GM12874 (cell line): ENCODE results near the gene EFNB2.

Source experiments
- TF ChIP-seq, protein P1 (sequence below): IDR thresholded peaks from 2 replicates; pipeline ENCODE4 v1.5.1; 2011; ENCODE audit warnings: low read depth, mild to moderate bottlenecking, control low read depth, low read length, moderate library complexity; ENCODE audit not compliant: insufficient read depth

The EFNB2 gene

DNA sequence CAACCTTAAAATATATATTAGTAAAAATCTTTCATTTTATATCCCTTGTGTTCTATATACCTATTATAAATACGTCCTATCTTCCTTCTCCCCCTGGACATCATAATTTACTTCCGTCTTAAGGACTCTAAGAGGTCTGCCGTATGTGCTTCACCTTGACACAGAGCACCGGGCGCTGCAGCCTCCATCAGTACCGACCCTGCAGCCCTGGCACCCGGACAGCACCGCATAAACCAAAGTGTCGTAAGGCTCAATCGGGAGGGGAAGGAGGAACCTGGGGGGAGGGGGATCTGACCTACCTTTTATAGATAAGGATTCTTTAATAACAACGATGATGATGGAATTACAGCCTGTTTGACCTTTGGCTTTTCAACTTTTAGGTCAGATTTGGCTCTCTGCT lies 44.0 kb downstream of the EFNB2 start:
- TF ChIP-seq, protein P1, sequence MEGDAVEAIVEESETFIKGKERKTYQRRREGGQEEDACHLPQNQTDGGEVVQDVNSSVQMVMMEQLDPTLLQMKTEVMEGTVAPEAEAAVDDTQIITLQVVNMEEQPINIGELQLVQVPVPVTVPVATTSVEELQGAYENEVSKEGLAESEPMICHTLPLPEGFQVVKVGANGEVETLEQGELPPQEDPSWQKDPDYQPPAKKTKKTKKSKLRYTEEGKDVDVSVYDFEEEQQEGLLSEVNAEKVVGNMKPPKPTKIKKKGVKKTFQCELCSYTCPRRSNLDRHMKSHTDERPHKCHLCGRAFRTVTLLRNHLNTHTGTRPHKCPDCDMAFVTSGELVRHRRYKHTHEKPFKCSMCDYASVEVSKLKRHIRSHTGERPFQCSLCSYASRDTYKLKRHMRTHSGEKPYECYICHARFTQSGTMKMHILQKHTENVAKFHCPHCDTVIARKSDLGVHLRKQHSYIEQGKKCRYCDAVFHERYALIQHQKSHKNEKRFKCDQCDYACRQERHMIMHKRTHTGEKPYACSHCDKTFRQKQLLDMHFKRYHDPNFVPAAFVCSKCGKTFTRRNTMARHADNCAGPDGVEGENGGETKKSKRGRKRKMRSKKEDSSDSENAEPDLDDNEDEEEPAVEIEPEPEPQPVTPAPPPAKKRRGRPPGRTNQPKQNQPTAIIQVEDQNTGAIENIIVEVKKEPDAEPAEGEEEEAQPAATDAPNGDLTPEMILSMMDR, result no peak

DNA sequence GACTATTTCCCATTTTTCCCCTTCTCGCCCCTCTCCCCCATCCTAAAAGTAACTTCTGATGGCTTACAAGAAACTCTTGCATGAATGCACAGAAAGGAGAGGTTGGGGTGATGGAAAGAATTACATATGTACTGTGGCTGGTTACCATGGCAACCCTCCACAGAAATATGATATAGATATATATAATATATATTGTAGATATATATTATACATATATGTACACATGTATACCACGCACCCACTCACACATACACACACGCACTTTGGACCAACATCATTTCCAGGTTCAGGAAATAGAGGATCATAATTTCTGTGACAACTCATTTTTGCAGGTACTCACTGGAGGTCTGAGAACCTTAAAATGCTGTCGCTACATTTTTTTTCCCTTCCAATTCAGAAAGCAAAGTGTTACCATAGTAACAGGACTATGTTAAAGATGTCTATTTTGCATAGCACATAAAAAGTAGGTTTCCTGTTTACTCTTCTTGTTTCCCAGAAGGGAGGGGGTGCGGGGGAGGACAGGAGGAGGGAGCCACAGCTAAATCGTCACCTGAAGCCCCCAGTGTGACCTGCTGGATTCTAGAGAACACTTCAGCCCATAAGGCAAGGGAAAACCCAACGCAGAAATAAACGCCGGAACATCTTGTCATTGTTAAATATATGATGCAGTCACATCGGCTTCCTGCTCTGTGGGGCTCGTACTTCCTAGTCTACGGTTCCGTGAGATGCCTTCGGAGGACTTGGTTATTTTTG lies 44.7 kb downstream of the EFNB2 start:
- TF ChIP-seq, protein P1, result no peak

DNA sequence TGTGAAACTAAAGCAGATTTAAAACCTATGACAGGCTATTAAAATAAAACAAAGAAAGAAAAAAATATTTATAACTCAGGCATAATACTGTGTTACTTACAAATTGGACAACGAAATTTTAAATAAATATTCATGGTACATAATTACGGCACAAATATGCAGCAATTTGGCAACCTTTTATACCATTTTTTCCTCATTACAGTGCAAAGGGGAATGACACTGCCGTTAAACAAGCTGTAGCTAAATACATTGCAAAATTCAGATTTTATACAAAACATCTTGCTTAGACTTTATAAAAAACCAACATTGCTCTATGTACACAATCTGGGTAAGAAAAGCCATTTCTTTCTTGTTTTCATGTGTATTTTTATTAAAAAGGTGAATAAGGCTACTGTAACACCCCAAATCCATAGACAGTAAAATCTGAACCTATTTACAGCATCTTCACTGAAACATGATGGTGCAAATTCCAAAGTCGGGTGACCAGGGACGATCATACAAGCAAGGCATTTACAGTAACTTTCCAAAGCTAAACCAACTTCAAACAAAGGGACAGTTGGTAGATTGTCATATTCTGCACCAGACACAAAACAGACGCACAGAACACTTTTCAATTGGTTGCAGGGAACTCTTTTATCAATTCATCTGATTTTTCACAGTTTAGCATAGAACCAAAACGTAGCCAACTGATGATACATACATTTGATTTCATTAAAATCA lies 45.5 kb downstream of the EFNB2 start:
- TF ChIP-seq, protein P1, result no peak

DNA sequence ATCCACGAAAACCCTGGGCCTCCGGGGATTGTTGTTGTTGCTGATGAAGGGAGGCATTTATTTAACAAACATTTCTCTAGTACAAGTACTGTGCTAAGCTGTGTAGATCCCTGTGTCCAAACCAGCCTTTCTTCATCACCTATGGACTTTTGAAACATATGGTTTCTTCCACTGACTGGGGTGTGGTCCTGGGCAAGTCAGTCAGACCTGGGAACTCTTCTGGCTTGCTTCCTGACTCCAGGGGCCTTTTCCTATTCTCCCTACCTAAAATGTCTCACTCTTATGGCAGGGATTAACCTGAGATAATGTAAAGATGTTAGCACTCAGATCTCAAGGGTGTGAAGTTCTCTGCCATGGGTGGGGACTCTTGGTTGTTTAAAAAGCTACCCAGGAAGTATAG lies 46.8 kb downstream of the EFNB2 start:
- TF ChIP-seq, protein P1, result no peak

DNA sequence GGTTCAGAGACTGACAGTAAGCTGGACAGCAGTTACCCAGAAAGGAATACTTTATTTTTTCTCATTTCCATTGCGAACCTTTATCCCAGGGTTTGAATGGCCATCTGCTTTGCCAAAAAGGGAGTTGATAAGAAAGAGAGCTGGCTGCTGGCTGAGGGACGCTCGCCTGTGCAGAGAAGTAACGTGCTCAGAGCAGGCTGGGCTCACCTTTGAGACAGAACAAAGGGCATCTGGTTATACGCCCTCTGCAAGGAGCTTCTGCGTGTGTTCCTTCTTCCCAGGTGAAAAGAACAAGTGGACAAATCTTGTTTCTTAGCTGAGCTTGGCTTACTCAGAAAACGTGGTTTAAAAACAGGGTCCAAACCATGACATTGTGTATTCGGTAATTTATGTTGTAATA lies 47.4 kb downstream of the EFNB2 start:
- TF ChIP-seq, protein P1, result no peak

DNA sequence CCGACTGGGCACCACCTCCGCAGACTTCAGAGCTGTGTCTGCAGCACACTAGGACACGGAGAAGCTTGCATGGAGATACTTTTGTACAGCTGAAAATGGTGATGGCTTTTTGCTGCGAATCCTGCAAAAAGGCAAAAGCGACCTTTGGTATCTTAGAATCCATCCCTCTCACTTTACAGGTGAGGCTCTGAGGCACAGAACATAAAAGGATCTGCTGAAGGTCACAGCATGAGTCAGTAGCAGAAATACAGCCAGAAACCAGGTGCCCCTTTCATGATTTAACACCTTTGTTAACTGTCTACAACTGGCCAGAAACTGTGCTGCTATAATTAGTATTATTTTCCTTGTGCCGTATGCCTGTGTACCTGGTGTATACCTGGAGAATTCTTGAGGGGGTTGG lies 48.3 kb downstream of the EFNB2 start:
- TF ChIP-seq, protein P1, result no peak

DNA sequence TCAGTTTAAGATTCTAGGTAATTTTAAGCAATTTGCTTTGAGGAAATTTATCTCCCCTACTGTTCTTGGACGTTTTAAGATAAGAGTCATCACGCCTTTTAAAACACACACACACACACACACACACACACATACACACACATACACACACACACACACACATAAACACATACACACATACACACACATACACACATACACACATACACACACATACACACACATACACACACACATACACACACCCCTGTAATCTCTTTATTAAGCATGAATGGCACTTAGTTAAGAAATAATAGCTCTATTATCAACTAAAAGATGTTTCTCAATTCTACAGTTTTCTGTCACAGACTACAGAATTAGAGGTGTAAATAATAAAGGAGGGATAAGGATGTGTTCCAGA lies 49.2 kb downstream of the EFNB2 start:
- TF ChIP-seq, protein P1, result no peak
